Posterior cingulate gyrus (tissue), 11 donors: ENCODE data around the gene MAGEA2B.
"Not testable (repeated sequence)": the region's sequence is repeated elsewhere in the genome, so short reads cannot be mapped to it uniquely, and the experiment has no call there.

Source experiments
- DNase-seq, 10 donors: peaks; one replicate each; pipeline versions ENCODE4 v3.0.0 to v3.0.0-alpha.2; 2020 to 2021; ENCODE audit warnings: mixed read lengths in 3 of 10
- intact Hi-C: fragments of 100-400 bp; cut with DNase I; formaldehyde crosslinking; loops from one replicate; pipeline ENCODE4 v1.15.1; 2023

The MAGEA2B gene, protein sequence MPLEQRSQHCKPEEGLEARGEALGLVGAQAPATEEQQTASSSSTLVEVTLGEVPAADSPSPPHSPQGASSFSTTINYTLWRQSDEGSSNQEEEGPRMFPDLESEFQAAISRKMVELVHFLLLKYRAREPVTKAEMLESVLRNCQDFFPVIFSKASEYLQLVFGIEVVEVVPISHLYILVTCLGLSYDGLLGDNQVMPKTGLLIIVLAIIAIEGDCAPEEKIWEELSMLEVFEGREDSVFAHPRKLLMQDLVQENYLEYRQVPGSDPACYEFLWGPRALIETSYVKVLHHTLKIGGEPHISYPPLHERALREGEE

DNA sequence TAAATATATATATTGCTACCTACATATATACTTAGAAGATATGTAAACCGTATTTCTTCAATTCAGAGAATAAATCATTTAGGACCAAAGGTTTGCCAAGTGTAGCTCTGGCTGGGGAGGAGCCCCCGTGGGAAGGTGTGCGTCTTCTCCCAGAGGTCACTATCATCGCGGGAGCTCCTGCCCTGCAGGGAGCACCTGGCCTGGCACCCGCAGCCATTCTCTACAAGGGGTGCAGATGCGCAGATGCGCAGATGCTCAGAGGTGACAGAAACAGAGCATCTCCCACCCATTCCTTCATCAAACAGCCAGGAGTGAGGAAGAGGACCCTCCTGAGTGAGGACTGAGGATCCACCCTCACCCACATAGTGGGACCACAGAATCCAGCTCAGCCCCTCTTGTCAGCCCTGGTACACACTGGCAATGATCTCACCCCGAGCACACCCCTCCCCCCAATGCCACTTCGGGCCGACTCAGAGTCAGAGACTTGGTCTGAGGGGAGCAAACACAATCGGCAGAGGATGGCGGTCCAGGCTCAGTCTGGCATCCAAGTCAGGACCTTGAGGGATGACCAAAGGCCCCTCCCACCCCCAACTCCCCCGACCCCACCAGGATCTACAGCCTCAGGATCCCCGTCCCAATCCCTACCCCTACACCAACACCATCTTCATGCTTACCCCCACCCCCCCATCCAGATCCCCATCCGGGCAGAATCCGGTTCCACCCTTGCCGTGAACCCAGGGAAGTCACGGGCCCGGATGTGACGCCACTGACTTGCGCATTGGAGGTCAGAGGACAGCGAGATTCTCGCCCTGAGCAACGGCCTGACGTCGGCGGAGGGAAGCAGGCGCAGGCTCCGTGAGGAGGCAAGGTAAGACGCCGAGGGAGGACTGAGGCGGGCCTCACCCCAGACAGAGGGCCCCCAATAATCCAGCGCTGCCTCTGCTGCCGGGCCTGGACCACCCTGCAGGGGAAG lies at the start of gene MAGEA2B:
MAGEA2B (plus strand) TSS at position 814 of the 973 bp plus-strand sequence. CDS start 2,479 bp downstream, outside the sequence.
- DNase-seq, intact Hi-C loops: not testable (repeated sequence)

DNA sequence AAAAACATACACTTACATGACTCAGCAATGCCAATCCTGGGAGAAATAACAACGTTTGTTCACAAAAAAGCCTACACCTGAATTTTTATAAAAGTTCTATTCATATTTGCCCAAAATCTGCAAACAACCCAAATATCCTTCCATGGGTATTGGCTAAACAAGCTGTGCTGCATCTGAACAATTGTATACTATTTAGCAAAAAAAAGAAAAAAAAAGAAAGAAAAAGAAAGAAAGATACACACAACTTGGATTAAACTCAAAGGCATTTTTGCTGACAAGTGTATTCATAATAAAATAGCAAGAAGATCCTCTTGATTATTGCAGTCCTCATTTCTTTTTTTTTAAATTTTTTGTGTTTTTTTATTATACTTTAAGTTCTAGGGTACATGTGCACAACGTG lies 40.3 kb upstream of the MAGEA2B start:
- DNase-seq = no peak
- intact Hi-C loops = no loop called here

DNA sequence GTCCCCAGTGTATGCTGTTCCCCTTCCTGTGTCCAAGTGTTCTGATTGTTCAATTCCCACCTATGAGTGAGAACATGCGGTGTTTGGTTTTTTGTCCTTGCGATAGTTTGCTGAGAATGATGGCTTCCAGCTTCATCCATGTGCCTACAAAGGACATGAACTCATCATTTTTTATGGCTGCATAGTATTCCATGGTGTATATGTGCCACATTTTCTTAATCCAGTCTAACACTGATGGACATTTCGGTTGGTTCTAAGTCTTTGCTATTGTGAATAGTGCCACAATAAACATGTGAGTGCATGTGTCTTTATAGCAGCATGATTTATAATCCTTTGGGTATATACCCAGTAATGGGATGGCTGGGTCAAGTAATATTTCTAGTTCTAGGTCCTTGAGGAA lies 39.8 kb upstream of the MAGEA2B start:
- intact Hi-C loops, DNase-seq: not testable (repeated sequence)

DNA sequence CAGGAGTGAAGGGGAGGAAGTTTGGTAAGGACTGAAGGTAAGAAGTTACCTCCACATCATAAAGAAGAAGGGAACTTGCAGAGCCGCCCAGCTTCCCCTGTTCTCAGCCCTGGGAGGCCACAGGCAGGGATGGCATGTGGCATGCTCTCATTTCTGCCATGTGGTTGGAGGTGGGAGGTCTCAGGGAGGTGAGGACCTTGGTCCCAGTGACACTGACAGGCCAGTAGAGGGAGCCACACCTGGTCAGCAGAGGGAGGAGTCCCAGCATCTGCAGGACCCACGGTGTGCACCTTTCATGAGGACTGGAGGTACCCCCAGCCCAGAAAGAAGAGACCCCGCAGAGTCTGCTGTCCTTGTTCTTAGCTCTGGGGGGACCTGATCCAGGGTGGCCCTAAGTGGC lies 33.4 kb upstream of the MAGEA2B start:
- intact Hi-C loops, DNase-seq: not testable (repeated sequence)

DNA sequence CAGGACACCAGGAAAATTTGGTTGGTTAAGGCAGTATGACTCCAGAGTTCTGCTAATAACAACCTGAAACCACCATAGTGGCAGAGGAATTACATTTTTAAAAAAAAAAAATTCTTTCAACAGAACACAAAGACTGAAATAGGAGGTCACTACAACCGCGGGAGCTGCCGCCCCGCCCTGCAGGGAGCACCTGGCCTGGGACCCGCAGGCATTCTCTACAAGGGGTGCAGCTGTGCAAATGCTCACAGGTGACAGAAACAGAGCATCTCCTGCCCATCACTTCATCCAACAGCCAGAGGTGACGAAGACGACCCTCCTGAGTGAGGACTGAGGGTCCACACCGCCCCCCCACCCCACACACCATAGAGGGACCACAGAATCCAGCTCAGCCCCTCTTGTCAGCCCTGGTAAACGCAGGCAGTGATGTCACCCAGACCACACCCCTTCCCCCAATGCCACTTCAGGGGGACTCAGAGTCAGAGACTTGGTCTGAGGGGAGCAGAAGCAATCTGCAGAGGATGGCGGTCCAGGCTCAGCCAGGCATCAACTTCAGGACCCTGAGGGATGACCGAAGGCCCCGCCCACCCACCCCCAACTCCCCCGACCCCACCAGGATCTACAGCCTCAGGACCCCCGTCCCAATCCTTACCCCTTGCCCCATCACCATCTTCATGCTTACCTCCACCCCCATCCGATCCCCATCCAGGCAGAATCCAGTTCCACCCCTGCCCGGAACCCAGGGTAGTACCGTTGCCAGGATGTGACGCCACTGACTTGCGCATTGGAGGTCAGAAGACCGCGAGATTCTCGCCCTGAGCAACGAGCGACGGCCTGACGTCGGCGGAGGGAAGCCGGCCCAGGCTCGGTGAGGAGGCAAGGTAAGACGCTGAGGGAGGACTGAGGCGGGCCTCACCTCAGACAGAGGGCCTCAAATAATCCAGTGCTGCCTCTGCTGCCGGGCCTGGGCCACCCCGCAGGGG lies 16.2 kb upstream of the MAGEA2B start, which contains the start of gene MAGEA3:
MAGEA3 (plus strand) TSS at position 843 of the 980 bp plus-strand sequence. CDS start 2,039 bp downstream, outside the sequence.
- DNase-seq, intact Hi-C loops: not testable (repeated sequence)

DNA sequence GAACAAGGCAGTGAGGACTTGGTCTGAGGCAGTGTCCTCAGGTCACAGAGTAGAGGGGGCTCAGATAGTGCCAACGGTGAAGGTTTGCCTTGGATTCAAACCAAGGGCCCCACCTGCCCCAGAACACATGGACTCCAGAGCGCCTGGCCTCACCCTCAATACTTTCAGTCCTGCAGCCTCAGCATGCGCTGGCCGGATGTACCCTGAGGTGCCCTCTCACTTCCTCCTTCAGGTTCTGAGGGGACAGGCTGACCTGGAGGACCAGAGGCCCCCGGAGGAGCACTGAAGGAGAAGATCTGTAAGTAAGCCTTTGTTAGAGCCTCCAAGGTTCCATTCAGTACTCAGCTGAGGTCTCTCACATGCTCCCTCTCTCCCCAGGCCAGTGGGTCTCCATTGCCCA lies 14.0 kb upstream of the MAGEA2B start:
- DNase-seq = peak in 4 of 10 donors; percentile 17 to 82 (median 60)
- intact Hi-C loops = not testable (repeated sequence)

DNA sequence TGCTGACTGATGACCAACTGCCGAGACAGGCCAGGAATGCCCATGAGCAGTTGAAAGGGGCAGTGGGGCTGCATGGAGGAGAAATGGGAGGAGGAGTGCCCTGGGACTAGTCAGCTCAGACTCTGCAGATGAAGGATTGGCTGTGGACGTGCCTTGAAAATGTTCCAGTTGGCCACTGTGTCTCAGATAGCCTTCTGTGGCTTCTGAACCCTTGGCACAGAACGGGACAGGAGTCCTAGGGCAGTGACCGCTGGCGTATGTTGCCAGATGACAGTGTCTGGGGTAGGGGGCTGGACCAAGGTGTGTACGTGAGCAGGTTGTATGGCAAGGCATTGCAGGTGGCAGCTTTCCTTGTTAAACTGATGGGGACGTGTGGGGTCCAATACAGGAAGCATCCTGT lies 7.9 kb upstream of the MAGEA2B start:
- DNase-seq = not testable (repeated sequence)

DNA sequence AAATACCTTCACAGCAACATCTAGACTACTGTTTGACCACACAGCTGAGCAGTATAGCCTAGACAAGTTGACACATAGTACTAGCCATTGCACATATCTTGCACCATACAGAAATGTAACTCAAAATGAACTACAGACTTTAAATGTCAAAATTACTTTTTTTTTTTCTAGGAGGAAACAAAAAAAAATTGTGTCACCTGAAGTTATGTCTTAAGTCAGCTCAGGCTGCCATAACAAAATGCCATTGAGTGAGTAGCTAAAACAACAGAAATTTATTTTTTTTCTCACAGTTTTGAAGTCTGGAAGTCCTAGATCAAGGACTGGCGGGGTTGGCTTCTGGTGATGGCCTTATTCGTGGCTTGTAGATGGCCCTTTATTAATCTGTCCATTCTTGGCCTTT lies 5.3 kb upstream of the MAGEA2B start, which contains the start of gene CSAG2:
CSAG2 (minus strand) TSS at position 101 of the 400 bp plus-strand sequence. CDS start 161 bp downstream, outside the sequence.
- DNase-seq, intact Hi-C loops: not testable (repeated sequence)

More for the DNA sequence above, 7.9 kb upstream of the MAGEA2B start:
- intact Hi-C loops = not testable (repeated sequence)

DNA sequence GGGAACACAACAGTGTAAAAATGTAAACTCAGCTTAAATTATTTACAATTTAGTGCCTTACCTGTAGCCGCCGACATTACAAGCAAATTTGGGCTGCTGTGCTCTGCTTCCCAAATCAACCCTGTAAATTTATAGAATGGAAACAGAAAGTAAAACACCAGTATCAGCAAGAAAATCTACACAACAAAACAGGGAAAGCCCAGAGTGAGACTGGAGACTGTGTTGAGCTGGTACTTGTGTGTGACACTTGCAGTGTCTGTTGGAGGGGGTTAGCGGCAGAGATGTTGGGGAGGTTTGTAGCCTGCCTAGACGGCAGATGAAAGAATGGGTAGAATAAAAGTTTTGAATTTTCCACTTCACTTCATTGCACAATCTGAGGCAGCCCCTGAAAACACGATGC lies 1.2 kb upstream of the MAGEA2B start:
- intact Hi-C loops, DNase-seq: not testable (repeated sequence)

DNA sequence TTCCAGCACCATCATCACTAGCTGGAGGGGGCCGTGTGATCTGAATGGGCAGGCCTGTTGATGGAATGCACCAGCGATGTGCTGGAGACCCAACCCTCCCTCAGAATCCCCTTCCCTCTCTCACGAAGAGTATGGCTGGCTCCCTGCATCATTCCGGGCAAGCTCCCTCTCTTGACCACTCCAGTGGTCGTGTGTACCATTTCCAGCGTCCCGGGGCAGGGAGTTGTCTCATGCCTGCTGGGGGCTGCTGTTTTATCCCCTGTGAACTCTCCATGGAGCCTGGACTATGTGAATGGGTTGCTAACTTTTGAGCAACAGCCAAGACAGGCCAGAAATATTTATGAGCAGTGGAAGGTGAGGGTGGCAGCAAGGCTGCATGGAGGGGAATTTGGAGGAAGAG lies 11.0 kb downstream of the MAGEA2B start:
- intact Hi-C loops = no loop called here
- DNase-seq = peak in 1 of 10 donors; percentile 55

DNA sequence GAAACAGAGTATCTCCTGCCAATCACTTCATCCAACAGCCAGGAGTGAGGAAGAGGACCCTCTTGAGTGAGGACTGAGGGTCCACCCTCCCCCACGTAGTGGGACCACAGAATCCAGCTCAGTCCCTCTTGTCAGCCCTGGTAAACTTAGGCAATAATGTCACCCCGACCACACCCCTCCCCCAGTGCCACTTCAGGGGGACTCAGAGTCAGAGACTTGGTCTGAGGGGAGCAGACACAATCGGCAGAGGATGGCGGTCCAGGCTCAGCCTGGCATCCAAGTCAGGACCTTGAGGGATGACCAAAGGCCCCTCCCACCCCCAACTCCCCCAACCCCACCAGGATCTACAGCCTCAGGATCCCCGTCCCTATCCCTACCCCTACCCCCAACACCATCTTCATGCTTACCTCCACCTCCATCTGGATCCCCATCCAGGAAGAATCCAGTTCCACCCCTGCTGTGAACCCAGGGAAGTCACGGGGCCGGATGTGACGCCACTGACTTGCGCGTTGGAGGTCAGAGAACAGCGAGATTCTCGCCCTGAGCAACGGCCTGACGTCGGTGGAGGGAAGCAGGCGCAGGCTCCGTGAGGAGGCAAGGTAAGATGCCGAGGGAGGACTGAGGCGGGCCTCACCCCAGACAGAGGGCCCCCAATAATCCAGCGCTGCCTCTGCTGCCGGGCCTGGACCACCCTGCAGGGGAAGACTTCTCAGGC lies 19.0 kb downstream of the MAGEA2B start, which contains the start of the genes CSAG1 and MAGEA12:
CSAG1 (minus strand) TSS at position 461 of the 715 bp plus-strand sequence. CDS start 1,261 bp downstream, outside the sequence.
MAGEA12 (plus strand) TSS at position 497 of the 715 bp plus-strand sequence. CDS start 2,405 bp downstream, outside the sequence.
- intact Hi-C loops = no loop called here
- DNase-seq = peak in 1 of 10 donors; percentile 32

DNA sequence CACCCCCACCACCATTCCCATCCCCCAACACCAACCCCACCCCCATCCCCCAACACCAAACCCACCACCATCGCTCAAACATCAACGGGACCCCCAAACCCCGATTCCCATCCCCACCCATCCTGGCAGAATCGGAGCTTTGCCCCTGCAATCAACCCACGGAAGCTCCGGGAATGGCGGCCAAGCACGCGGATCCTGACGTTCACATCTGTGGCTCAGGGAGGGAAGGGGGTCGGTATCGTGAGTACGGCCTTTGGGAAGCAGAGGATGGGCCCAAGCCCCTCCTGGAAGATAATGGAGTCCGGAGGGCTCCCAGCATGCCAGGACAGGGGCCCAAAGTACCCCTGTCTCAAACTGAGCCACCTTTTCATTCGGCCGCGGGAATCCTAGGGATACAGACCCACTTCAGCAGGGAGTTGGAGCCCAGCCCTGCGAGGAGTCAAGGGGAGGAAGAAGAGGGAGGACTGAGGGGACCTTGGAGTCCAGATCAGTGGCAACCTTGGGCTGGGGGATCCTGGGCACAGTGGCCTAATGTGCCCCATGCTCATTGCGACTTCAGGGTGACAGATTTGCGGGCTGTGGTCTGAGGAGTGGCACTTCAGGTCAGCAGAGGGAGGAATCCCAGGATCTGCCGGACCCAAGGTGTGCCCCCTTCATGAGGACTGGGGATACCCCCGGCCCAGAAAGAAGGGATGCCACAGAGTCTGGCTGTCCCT lies 19.9 kb downstream of the MAGEA2B start:
- intact Hi-C loops = not testable (repeated sequence)
- DNase-seq = peak in 2 of 10 donors; percentile 55 to 60

DNA sequence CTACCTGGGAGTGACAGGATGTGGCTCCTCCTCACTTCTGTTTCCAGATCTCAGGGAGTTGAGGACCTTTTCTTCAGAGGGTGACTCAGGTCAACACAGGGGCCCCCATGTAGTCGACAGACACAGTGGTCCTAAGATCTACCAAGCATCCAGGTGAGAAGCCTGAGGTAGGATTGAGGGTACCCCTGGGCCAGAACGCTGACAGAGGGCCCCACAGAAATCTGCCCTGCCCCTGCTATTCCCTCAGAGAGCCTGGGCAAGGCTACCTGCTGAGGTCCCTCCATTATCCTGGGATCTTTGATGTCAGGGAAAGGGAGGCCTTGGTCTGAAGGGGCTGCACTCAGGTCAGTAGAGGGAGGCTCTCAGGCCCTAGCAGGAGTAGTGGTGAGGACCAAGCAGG lies 20.7 kb downstream of the MAGEA2B start:
- peak in 1 of 10 donors; percentile 2 for DNase-seq

DNA sequence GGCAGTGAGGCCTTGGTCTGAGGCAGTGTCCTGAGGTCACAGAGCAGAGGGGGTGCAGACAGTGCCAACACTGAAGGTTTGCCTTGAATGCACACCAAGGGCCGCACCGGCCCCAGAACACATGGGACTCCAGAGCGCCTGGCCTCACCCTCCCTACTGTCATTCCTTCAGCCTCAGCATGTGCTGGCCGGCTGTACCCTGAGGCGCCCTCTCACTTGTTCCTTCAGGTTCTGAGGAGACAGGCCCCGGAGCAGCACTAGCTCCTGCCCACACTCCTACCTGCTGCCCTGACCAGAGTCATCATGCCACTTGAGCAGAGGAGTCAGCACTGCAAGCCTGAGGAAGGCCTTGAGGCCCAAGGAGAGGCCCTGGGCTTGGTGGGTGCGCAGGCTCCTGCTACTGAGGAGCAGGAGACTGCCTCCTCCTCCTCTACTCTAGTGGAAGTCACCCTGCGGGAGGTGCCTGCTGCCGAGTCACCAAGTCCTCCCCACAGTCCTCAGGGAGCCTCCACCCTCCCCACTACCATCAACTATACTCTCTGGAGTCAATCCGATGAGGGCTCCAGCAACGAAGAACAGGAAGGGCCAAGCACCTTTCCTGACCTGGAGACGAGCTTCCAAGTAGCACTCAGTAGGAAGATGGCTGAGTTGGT lies 21.6 kb downstream of the MAGEA2B start:
- intact Hi-C loops = no loop called here
- DNase-seq = peak in 1 of 10 donors; percentile 68

More for the DNA sequence above, 20.7 kb downstream of the MAGEA2B start:
- intact Hi-C loops = no loop called here

DNA sequence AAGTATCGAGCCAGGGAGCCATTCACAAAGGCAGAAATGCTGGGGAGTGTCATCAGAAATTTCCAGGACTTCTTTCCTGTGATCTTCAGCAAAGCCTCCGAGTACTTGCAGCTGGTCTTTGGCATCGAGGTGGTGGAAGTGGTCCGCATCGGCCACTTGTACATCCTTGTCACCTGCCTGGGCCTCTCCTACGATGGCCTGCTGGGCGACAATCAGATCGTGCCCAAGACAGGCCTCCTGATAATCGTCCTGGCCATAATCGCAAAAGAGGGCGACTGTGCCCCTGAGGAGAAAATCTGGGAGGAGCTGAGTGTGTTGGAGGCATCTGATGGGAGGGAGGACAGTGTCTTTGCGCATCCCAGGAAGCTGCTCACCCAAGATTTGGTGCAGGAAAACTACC lies 22.1 kb downstream of the MAGEA2B start:
- intact Hi-C loops = not testable (repeated sequence)

DNA sequence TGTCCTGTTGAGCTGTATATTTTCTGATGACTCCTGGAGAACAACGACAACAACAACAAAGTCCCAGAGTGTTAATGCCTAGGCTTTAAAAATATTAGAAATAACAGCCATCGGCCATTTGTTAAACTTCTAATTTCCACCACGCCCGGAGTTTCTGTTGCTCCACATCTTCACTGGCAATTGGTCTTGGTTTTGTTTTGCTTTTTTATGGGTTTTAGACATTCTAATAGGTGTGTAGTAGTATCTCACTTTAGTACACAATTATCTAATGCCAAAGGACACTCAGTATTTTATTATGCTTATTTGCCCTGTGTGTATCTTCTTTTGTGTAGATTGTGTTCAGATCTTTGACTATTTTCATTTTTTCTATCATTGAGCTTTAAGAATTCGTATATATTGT lies 24.1 kb downstream of the MAGEA2B start:
- DNase-seq = no peak
- intact Hi-C loops = no loop called here

More for the DNA sequence above, 22.1 kb downstream of the MAGEA2B start:
- DNase-seq = peak in 1 of 10 donors; percentile 44
